ENCODE data around the gene C1QTNF8.

The C1QTNF8 gene

GRCh38 chr16:1049113-1049975, 46.7 kb downstream of the C1QTNF8 start:
- DNase-seq (ENCODE audit: extremely low read depth in 1 of 2, low read depth in 1 of 2): no peak

GRCh38 chr16:1048442-1049112, 47.5 kb downstream of the C1QTNF8 start:
- DNase-seq (ENCODE audit: extremely low read depth in 1 of 2, low read depth in 1 of 2): no peak

GRCh38 chr16:1047801-1048200, 48.2 kb downstream of the C1QTNF8 start:
- DNase-seq (ENCODE audit: extremely low read depth in 1 of 2, low read depth in 1 of 2): no peak

- DNase-seq (ENCODE audit: extremely low read depth in 1 of 2, low read depth in 1 of 2): no peak
Measured at GRCh38 chr16:1047123-1047522, 48.9 kb downstream of the C1QTNF8 start.

GRCh38 chr16:1045993-1046911, 49.8 kb downstream of the C1QTNF8 start:
- no peak for DNase-seq (ENCODE audit: extremely low read depth in 1 of 2, low read depth in 1 of 2)

- DNase-seq (ENCODE audit: extremely low read depth in 1 of 2, low read depth in 1 of 2): no peak
Measured at GRCh38 chr16:1045310-1045992, 50.6 kb downstream of the C1QTNF8 start.

- DNase-seq (ENCODE audit: extremely low read depth in 1 of 2, low read depth in 1 of 2): no peak
Measured at GRCh38 chr16:1044460-1045309, 51.4 kb downstream of the C1QTNF8 start.

GRCh38 chr16:1043881-1044451, 52.1 kb downstream of the C1QTNF8 start:
- no peak for DNase-seq (ENCODE audit: extremely low read depth in 1 of 2, low read depth in 1 of 2)

GRCh38 chr16:1042866-1043265, 53.2 kb downstream of the C1QTNF8 start:
- DNase-seq (ENCODE audit: extremely low read depth in 1 of 2, low read depth in 1 of 2): no peak

GRCh38 chr16:1042049-1042744, 53.8 kb downstream of the C1QTNF8 start:
- DNase-seq (ENCODE audit: extremely low read depth in 1 of 2, low read depth in 1 of 2): no peak

- DNase-seq (ENCODE audit: extremely low read depth in 1 of 2, low read depth in 1 of 2): no peak
Measured at GRCh38 chr16:1040346-1040745, 55.7 kb downstream of the C1QTNF8 start.

GRCh38 chr16:1039762-1040161, 56.3 kb downstream of the C1QTNF8 start:
- no peak for DNase-seq (ENCODE audit: extremely low read depth in 1 of 2, low read depth in 1 of 2)

GRCh38 chr16:1038932-1039331, 57.1 kb downstream of the C1QTNF8 start:
- DNase-seq (ENCODE audit: extremely low read depth in 1 of 2, low read depth in 1 of 2): no peak

Data from activated CD8-positive, alpha-beta memory T cell treated with anti-CD3 and anti-CD28 coated beads for 1 hour (primary cell).